Embryonic facial prominence (tissue), 1 donor: ENCODE data around the gene USP17L13.
"Not testable (repeated sequence)": the region's sequence is repeated elsewhere in the genome, so short reads cannot be mapped to it uniquely, and the experiment has no call there.

Experiments used
- DNase-seq: peaks from one replicate; pipeline ENCODE4 v3.0.0-alpha.2; 2016; ENCODE audit errors: extremely low spot score

The USP17L13 gene

GRCh38 chr4:9224596-9224995 lies at the start of gene USP17L13:
TSS of gene USP17L13 (plus strand) at chr4:9224896. CDS start at chr4:9224896, 0 bp downstream.
- not testable (repeated sequence) for DNase-seq

GRCh38 chr4:9210357-9210756 lies 14.3 kb upstream of the USP17L13 start, which contains the start of gene USP17L10:
TSS of gene USP17L10 (plus strand) at chr4:9210657. CDS start at chr4:9210657, 0 bp downstream.
- DNase-seq, result not testable (repeated sequence)

- not testable (repeated sequence) for DNase-seq
Measured at GRCh38 chr4:9214701-9215100, 10.0 kb upstream of the USP17L13 start.

GRCh38 chr4:9215105-9215504 lies 9.6 kb upstream of the USP17L13 start, which contains the start of gene USP17L11:
TSS of gene USP17L11 (plus strand) at chr4:9215405. CDS start at chr4:9215405, 0 bp downstream.
- DNase-seq, result not testable (repeated sequence)

- DNase-seq, result not testable (repeated sequence)
Measured at GRCh38 chr4:9219852-9220251, 4.8 kb upstream of the USP17L13 start, which contains the start of gene USP17L12. TSS of gene USP17L12 (plus strand) at chr4:9220152. CDS start at chr4:9220152, 0 bp downstream.

- DNase-seq, result not testable (repeated sequence)
Measured at GRCh38 chr4:9230249-9230648, 5.6 kb downstream of the USP17L13 start.

- not testable (repeated sequence) for DNase-seq
Measured at GRCh38 chr4:9234085-9234484, 9.4 kb downstream of the USP17L13 start, which contains the start of gene USP17L15. TSS of gene USP17L15 (plus strand) at chr4:9234385. CDS start at chr4:9234385, 0 bp downstream.

- DNase-seq, result not testable (repeated sequence)
Measured at GRCh38 chr4:9238461-9238860, 13.8 kb downstream of the USP17L13 start.

- not testable (repeated sequence) for DNase-seq
Measured at GRCh38 chr4:9243579-9243978, 18.9 kb downstream of the USP17L13 start, which contains the start of gene USP17L17. TSS of gene USP17L17 (plus strand) at chr4:9243879. CDS start at chr4:9243879, 0 bp downstream.

- DNase-seq, result not testable (repeated sequence)
Measured at GRCh38 chr4:9247953-9248680, 23.4 kb downstream of the USP17L13 start, which contains the start of gene USP17L18. TSS of gene USP17L18 (plus strand) at chr4:9248630. CDS start at chr4:9248630, 0 bp downstream.

- not testable (repeated sequence) for DNase-seq
Measured at GRCh38 chr4:9253078-9253477, 28.4 kb downstream of the USP17L13 start, which contains the start of gene USP17L19. TSS of gene USP17L19 (plus strand) at chr4:9253378. CDS start at chr4:9253378, 0 bp downstream.

GRCh38 chr4:9257824-9258223 lies 33.1 kb downstream of the USP17L13 start, which contains the start of gene USP17L20:
TSS of gene USP17L20 (plus strand) at chr4:9258124. CDS start at chr4:9258124, 0 bp downstream.
- DNase-seq, result not testable (repeated sequence)

GRCh38 chr4:9262572-9262971 lies 37.9 kb downstream of the USP17L13 start, which contains the start of gene USP17L21:
TSS of gene USP17L21 (plus strand) at chr4:9262872. CDS start at chr4:9262872, 0 bp downstream.
- DNase-seq, result not testable (repeated sequence)

GRCh38 chr4:9267319-9267718 lies 42.6 kb downstream of the USP17L13 start, which contains the start of gene USP17L22:
TSS of gene USP17L22 (plus strand) at chr4:9267619. CDS start at chr4:9267619, 0 bp downstream.
- DNase-seq, result not testable (repeated sequence)

GRCh38 chr4:9271719-9272118 lies 47.0 kb downstream of the USP17L13 start:
- DNase-seq, result not testable (repeated sequence)
